Neural cell (in vitro differentiated cells): Measurements from ENCODE around the gene CERS1. TPM values are rescaled to one million over a fixed set of nuclear protein-coding genes. Genes with fewer than 3 reads are reported as not detected.

ENCODE experiments used
- H2AFZ ChIP-seq: fragments of 200-600, 300-800 bp; sonication (generic), shearing (Covaris generic); 2 replicates; pipeline ENCODE4 v1.6.0; 2014; ENCODE audit warnings: low read depth, mild to moderate bottlenecking, antibody characterized with exemption, low read length, moderate library complexity
- H3F3A ChIP-seq: fragments of 200-600 bp; shearing (Covaris generic); 2 replicates; pipeline ENCODE4 v1.6.1; 2016; ENCODE audit warnings: mild to moderate bottlenecking, moderate library complexity, mixed read lengths, antibody characterized with exemption, low read length; ENCODE audit not compliant: insufficient read depth, poor library complexity, severe bottlenecking
- H3K27ac ChIP-seq: fragments of 200-600, 300-800 bp; sonication (generic), shearing (Covaris generic); 2 replicates; pipeline ENCODE4 v1.5.1; 2014; ENCODE audit warnings: mild to moderate bottlenecking, low read length, moderate library complexity
- H3K27me3 ChIP-seq: fragments of 300-800, 200-600 bp; sonication (generic), shearing (Covaris generic); 2 replicates; pipeline ENCODE4 v1.6.0; 2014; ENCODE audit warnings: mild to moderate bottlenecking, low read depth, low read length, moderate library complexity; ENCODE audit not compliant: insufficient read depth
- H3K36me3 ChIP-seq: fragments of 300-800, 200-600 bp; sonication (generic), shearing (Covaris generic); 2 replicates; pipeline ENCODE4 v1.5.1; 2014; ENCODE audit warnings: mild to moderate bottlenecking, antibody characterized with exemption, low read length, moderate library complexity; ENCODE audit not compliant: insufficient read depth
- H3K4me2 ChIP-seq: fragments of 300-800, 200-600 bp; sonication (generic), shearing (Covaris generic); 2 replicates; pipeline ENCODE4 v1.6.0; 2014; ENCODE audit warnings: mild to moderate bottlenecking, low read length
- H3K4me3 ChIP-seq: fragments of 300-800, 200-600 bp; sonication (generic), shearing (Covaris generic); 2 replicates; pipeline ENCODE4 v1.5.1; 2014; ENCODE audit warnings: mild to moderate bottlenecking, low read length, moderate library complexity
- H3K79me2 ChIP-seq: fragments of 200-600 bp; shearing (Covaris generic); replicated peaks from 2 replicates; pipeline ENCODE4 v1.6.0; 2014; ENCODE audit warnings: mild to moderate bottlenecking, low read length, moderate library complexity; ENCODE audit not compliant: insufficient read depth
- H3K9ac ChIP-seq: fragments of 300-800, 200-600 bp; sonication (generic), shearing (Covaris generic); 2 replicates; pipeline ENCODE4 v1.6.1; 2016; ENCODE audit warnings: mild to moderate bottlenecking, low read length, mixed read lengths
- H3K9me2 ChIP-seq: fragments of 200-600 bp; shearing (Covaris generic); 2 replicates; pipeline ENCODE4 v1.6.1; 2016; ENCODE audit warnings: mild to moderate bottlenecking, low read length, mixed read lengths; ENCODE audit not compliant: insufficient read depth
- H3K9me3 ChIP-seq: fragments of 200-600, 300-800 bp; sonication (generic), shearing (Covaris generic); 2 replicates; pipeline ENCODE4 v1.6.1; 2016; ENCODE audit warnings: mild to moderate bottlenecking, mixed run types, low read length, moderate library complexity, mixed read lengths
- H4K20me1 ChIP-seq: fragments of 200-600 bp; shearing (Covaris generic); 2 replicates; pipeline ENCODE4 v1.6.1; 2016; ENCODE audit warnings: mild to moderate bottlenecking, mixed run types; ENCODE audit not compliant: insufficient read depth
- CTCF ChIP-seq: fragments of 450-650 bp; IDR thresholded peaks from 2 replicates; pipeline ENCODE4 v1.5.1; 2014; ENCODE audit warnings: antibody characterized with exemption, mild to moderate bottlenecking, moderate library complexity; ENCODE audit not compliant: poor library complexity, severe bottlenecking
- EP300 ChIP-seq: fragments of 450-650 bp; conservative IDR thresholded peaks from 2 replicates; pipeline ENCODE4 v1.6.1; 2014; ENCODE audit warnings: antibody characterized with exemption, mild to moderate bottlenecking, moderate library complexity; ENCODE audit not compliant: poor library complexity, severe bottlenecking
- EZH2 ChIP-seq: fragments of 200-600, 300-800 bp; shearing (Covaris generic), sonication (generic); IDR thresholded peaks from 2 replicates; pipeline ENCODE4 v1.6.1; 2014; ENCODE audit warnings: antibody characterized with exemption, low read length, borderline replicate concordance, mild to moderate bottlenecking; ENCODE audit not compliant: insufficient read depth, poor library complexity, severe bottlenecking
- MXI1 ChIP-seq: fragments of 450-650 bp; conservative IDR thresholded peaks from 2 replicates; pipeline ENCODE4 v1.6.1; 2014; ENCODE audit warnings: antibody characterized with exemption, mild to moderate bottlenecking; ENCODE audit not compliant: poor library complexity, severe bottlenecking
- POLR2AphosphoS5 ChIP-seq: IDR thresholded peaks from 2 replicates; pipeline ENCODE4 v1.6.1; 2012
- RAD21 ChIP-seq: fragments of 450-650 bp; conservative IDR thresholded peaks from 2 replicates; pipeline ENCODE4 v1.6.1; 2014; ENCODE audit warnings: antibody characterized with exemption, mild to moderate bottlenecking, moderate library complexity
- REST ChIP-seq: IDR thresholded peaks from 2 replicates; pipeline ENCODE4 v1.6.1; 2012; ENCODE audit warnings: borderline replicate concordance
- SMC3 ChIP-seq: fragments of 450-650 bp; conservative IDR thresholded peaks from 2 replicates; pipeline ENCODE4 v1.6.1; 2014; ENCODE audit warnings: antibody characterized with exemption, mild to moderate bottlenecking, moderate library complexity; ENCODE audit not compliant: poor library complexity
- TAF1 ChIP-seq: IDR thresholded peaks from 2 replicates; pipeline ENCODE4 v1.6.1; 2012; ENCODE audit warnings: low read depth
- polyA plus RNA-seq: library from polyadenylated mRNA; depleted of rRNA; stranded (reverse); fragments of >200 nt; gene quantifications from 2 replicates; pipeline ENCODE4 v1.2.3, GENCODE V29; 2014

Gene CERS1
- polyA plus RNA-seq, 1 donor from 2014 or later, result 19.1 TPM

- no peak overlapping the region for H3K4me3 ChIP-seq
- H3K9ac ChIP-seq, result no peak overlapping the region
- TF ChIP-seq REST, result no peak
- no peak for TF ChIP-seq MXI1
- TF ChIP-seq RAD21, result no peak
- no peak for TF ChIP-seq SMC3
- TF ChIP-seq EP300, result no peak
- TF ChIP-seq TAF1, result no peak
- TF ChIP-seq CTCF, result no peak
- no peak for TF ChIP-seq POLR2AphosphoS5
- no peak for TF ChIP-seq EZH2
- H2AFZ ChIP-seq, result no peak overlapping the region
- peaks cover 2% of the 10 kb centered on the region for H3K36me3 ChIP-seq
- H3K79me2 ChIP-seq, result peaks cover 6% of the 10 kb centered on the region
- H3K27me3 ChIP-seq, result no peaks in the 10 kb centered on the region
- H4K20me1 ChIP-seq, result no peaks in the 10 kb centered on the region
- H3K9me2 ChIP-seq, result no peaks in the 10 kb centered on the region
- H3K4me2 ChIP-seq, result no peak overlapping the region
- no peak overlapping the region for H3K27ac ChIP-seq
- H3F3A ChIP-seq, result no peaks in the 10 kb centered on the region
- no peaks in the 10 kb centered on the region for H3K9me3 ChIP-seq
These were observed 3.9 kb upstream of the CERS1 start for GRCh38 chr19:18899624-18900560.

- H3K9me2 ChIP-seq, result no peaks in the 10 kb centered on the region
- no peaks in the 10 kb centered on the region for H3K36me3 ChIP-seq
- H3K27ac ChIP-seq, result no peak overlapping the region
- no peak overlapping the region for H3K4me3 ChIP-seq
- no peak for TF ChIP-seq TAF1
- TF ChIP-seq EP300, result no peak
- TF ChIP-seq MXI1, result no peak
- TF ChIP-seq CTCF, result no peak
- no peak for TF ChIP-seq REST
- TF ChIP-seq SMC3, result no peak
- no peak for TF ChIP-seq EZH2
- TF ChIP-seq RAD21, result no peak
- no peak for TF ChIP-seq POLR2AphosphoS5
- H3K27me3 ChIP-seq, result no peaks in the 10 kb centered on the region
- H3F3A ChIP-seq, result no peaks in the 10 kb centered on the region
- H3K9ac ChIP-seq, result no peak overlapping the region
- H2AFZ ChIP-seq, result no peak overlapping the region
- peaks cover 15% of the 10 kb centered on the region for H3K79me2 ChIP-seq
- no peaks in the 10 kb centered on the region for H4K20me1 ChIP-seq
- H3K4me2 ChIP-seq, result no peak overlapping the region
- H3K9me3 ChIP-seq, result no peaks in the 10 kb centered on the region
These were observed 2.9 kb upstream of the CERS1 start for GRCh38 chr19:18898607-18899408.
